NCI-H2196 (cell line): ENCODE measurements around the gene ITGB5.

ENCODE experiments used
- DNase-seq: peaks from one replicate; lab custom pipeline; 2025; ENCODE audit not compliant: unreplicated experiment; lab: John Stamatoyannopoulos, UW

Gene ITGB5

GRCh38 chr3:124814620-124815421, 72.3 kb downstream of the ITGB5 start:
- DNase-seq, result no peak

GRCh38 chr3:124813541-124813940, 73.6 kb downstream of the ITGB5 start:
- no peak for DNase-seq

GRCh38 chr3:124812291-124813265, 74.6 kb downstream of the ITGB5 start:
- DNase-seq, result no peak

- no peak for DNase-seq
Measured at GRCh38 chr3:124811436-124811835, 75.7 kb downstream of the ITGB5 start.

GRCh38 chr3:124810970-124811369, 76.2 kb downstream of the ITGB5 start:
- DNase-seq, result no peak

- DNase-seq, result no peak
Measured at GRCh38 chr3:124809039-124809438, 78.1 kb downstream of the ITGB5 start.

- DNase-seq, result no peak
Measured at GRCh38 chr3:124805671-124806070, 81.5 kb downstream of the ITGB5 start.

GRCh38 chr3:124804875-124805274, 82.3 kb downstream of the ITGB5 start:
- no peak for DNase-seq

- DNase-seq, result no peak
Measured at GRCh38 chr3:124802702-124803101, 84.5 kb downstream of the ITGB5 start.

GRCh38 chr3:124802061-124802698, 85.0 kb downstream of the ITGB5 start:
- no peak for DNase-seq

- DNase-seq, result peak; percentile 22
Measured at GRCh38 chr3:124800511-124801258, 86.5 kb downstream of the ITGB5 start.

GRCh38 chr3:124800076-124800475, 87.1 kb downstream of the ITGB5 start:
- DNase-seq, result no peak

- DNase-seq, result no peak
Measured at GRCh38 chr3:124799676-124800075, 87.5 kb downstream of the ITGB5 start.

GRCh38 chr3:124797426-124797945, 89.7 kb downstream of the ITGB5 start:
- DNase-seq, result no peak

- DNase-seq, result no peak
Measured at GRCh38 chr3:124796477-124796876, 90.7 kb downstream of the ITGB5 start.

- DNase-seq, result no peak
Measured at GRCh38 chr3:124793054-124793739, 94.0 kb downstream of the ITGB5 start.

- no peak for DNase-seq
Measured at GRCh38 chr3:124792341-124793040, 94.7 kb downstream of the ITGB5 start.

- no peak for DNase-seq
Measured at GRCh38 chr3:124791639-124792151, 95.5 kb downstream of the ITGB5 start.

GRCh38 chr3:124791142-124791541, 96.0 kb downstream of the ITGB5 start:
- no peak for DNase-seq
